Astrocyte (in vitro differentiated cells and primary cell): Measurements from ENCODE around the gene DENND6B. TPM values are rescaled to one million over a fixed set of nuclear protein-coding genes. Genes with fewer than 3 reads are reported as not detected.

Experiments
- DNase-seq: peaks from one replicate; pipeline ENCODE4 v3.0.0-alpha.2; 2010; ENCODE audit warnings: low read depth
- FAIRE-seq: peaks from 2 replicates; lab custom pipeline; 2011; peaks lifted over from hg19 to GRCh38; lab: Jason Lieb, UNC
- H2AFZ ChIP-seq: 2 replicates; pipeline ENCODE4 v1.6.0; 2012; ENCODE audit warnings: low read depth, low read length, inconsistent platforms
- H3K27ac ChIP-seq: 2 replicates; pipeline ENCODE4 v1.5.1; 2011; ENCODE audit warnings: low read depth, low read length, inconsistent platforms
- H3K27me3 ChIP-seq: 2 replicates; pipeline ENCODE4 v1.6.0; 2011; ENCODE audit warnings: low read length, inconsistent platforms; ENCODE audit not compliant: insufficient read depth
- H3K36me3 ChIP-seq: 2 replicates; pipeline ENCODE4 v1.5.1; 2011; ENCODE audit warnings: low read length, inconsistent platforms; ENCODE audit not compliant: insufficient read depth
- H3K4me1 ChIP-seq: 2 replicates; pipeline ENCODE4 v1.5.1; 2011; ENCODE audit warnings: low read length, inconsistent platforms; ENCODE audit not compliant: insufficient read depth
- H3K4me2 ChIP-seq: 2 replicates; pipeline ENCODE4 v1.6.0; 2012; ENCODE audit warnings: low read length, inconsistent platforms
- H3K4me3 ChIP-seq: 2 replicates; pipeline ENCODE4 v1.5.1; 2011; ENCODE audit warnings: low read depth, mild to moderate bottlenecking, low read length, inconsistent platforms; ENCODE audit not compliant: insufficient read depth
- H3K79me2 ChIP-seq: 2 replicates; pipeline ENCODE4 v1.6.0; 2012; ENCODE audit warnings: mild to moderate bottlenecking, low read length, inconsistent platforms; ENCODE audit not compliant: insufficient read depth
- H3K9ac ChIP-seq: 2 replicates; pipeline ENCODE4 v1.6.0; 2012; ENCODE audit warnings: mild to moderate bottlenecking, low read length, inconsistent platforms
- H3K9me3 ChIP-seq: 2 replicates; pipeline ENCODE4 v1.5.1; 2012; ENCODE audit warnings: low read depth, mild to moderate bottlenecking, low read length, inconsistent platforms; ENCODE audit not compliant: insufficient read depth
- H4K20me1 ChIP-seq: 2 replicates; pipeline ENCODE4 v1.6.0; 2012; ENCODE audit warnings: low read length, inconsistent platforms; ENCODE audit not compliant: insufficient read depth
- H3K27ac Mint-ChIP-seq: one replicate; pipeline ENCODE4 v1.8.0; 2021; ENCODE audit warnings: mild to moderate bottlenecking, mixed read lengths; ENCODE audit not compliant: unreplicated experiment
- H3K27me3 Mint-ChIP-seq: one replicate; pipeline ENCODE4 v1.8.0; 2021; ENCODE audit warnings: low read depth, mixed read lengths; ENCODE audit not compliant: unreplicated experiment
- H3K36me3 Mint-ChIP-seq: one replicate; pipeline ENCODE4 v1.8.0; 2021; ENCODE audit warnings: low read depth, mixed read lengths; ENCODE audit not compliant: unreplicated experiment
- H3K4me1 Mint-ChIP-seq: one replicate; pipeline ENCODE4 v1.8.0; 2021; ENCODE audit warnings: low read depth, mixed read lengths; ENCODE audit not compliant: unreplicated experiment
- H3K4me3 Mint-ChIP-seq: one replicate; pipeline ENCODE4 v1.8.0; 2021; ENCODE audit warnings: mild to moderate bottlenecking, moderate library complexity, mixed read lengths; ENCODE audit not compliant: unreplicated experiment
- H3K9me3 Mint-ChIP-seq: one replicate; pipeline ENCODE4 v1.8.0; 2021; ENCODE audit warnings: mild to moderate bottlenecking, mixed read lengths; ENCODE audit not compliant: unreplicated experiment
- EZH2 ChIP-seq: IDR thresholded peaks from 2 replicates; pipeline ENCODE4 v1.6.1; 2012; ENCODE audit warnings: mild to moderate bottlenecking, low read length, inconsistent platforms; ENCODE audit not compliant: insufficient read depth
- total RNA-seq: library from RNA; stranded (reverse); gene quantifications from 2 replicates; pipeline ENCODE4 v1.2.1, GENCODE V29; 2021
- TF ChIP-seq, protein P1 (sequence below): IDR thresholded peaks from 2 replicates; pipeline ENCODE4 v1.5.1; 2011; ENCODE audit warnings: low read depth, mild to moderate bottlenecking, inconsistent platforms, low read length, moderate library complexity; ENCODE audit not compliant: insufficient read depth

The DENND6B gene
- total RNA-seq, 1 donor from 2014 or later, result 5.4 TPM

DNA sequence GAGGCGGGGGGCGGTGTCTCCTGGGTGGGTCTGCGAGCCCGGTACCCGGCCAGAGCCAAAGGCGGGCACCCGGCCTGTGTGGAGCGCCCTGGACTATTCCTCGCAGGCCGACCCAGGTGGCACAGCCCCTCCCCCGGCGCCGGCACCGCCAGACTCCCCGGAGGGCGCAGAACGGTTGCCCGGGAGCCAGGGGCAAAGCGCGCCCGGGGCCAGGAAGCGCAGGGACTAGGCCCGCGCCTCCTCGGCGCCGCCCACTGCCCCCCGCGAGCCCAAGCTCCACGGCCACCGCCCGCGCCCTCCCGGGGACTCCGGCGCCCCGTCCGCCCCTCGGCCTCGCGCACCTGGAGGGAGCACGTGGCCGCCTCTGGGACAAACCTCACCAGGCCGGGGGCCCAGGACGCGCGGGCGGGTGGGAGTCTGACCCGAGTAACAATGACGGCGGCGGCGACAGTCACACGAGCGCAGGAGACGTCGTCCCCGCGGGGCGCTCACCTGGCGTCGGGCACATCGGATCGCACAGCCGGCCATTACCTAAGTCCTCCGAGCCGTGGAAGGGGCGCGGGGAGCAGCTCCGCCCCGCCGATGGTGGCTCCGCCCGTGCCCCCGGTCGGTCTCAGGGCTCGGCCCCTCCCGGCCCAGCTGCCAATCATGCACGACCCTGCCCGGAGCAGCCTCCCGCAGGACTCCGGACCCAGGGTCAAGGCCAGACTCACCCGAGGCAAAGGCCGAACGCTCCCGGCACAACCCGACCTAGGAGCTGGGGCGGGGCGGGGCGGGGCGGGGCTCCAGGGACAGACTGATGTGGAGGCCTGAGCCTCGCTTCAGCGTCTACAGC lies 26.8 kb downstream of the DENND6B start:
- no peak overlapping the region for H3K9ac ChIP-seq
- H3K4me3 ChIP-seq, result no peak overlapping the region
- Mint-ChIP-seq H3K9me3 (no peaks in the 10 kb centered on the region), H3K27ac (no peak overlapping the region), H3K27me3 (no peaks in the 10 kb centered on the region), H3K4me3 (no peak overlapping the region), H3K36me3 (peaks cover 2% of the 10 kb centered on the region), H3K4me1 (peaks cover 27% of the 10 kb centered on the region)
- H3K4me1 ChIP-seq, result peaks cover 52% of the 10 kb centered on the region
- TF ChIP-seq EZH2, result no peak
- TF ChIP-seq, protein P1, sequence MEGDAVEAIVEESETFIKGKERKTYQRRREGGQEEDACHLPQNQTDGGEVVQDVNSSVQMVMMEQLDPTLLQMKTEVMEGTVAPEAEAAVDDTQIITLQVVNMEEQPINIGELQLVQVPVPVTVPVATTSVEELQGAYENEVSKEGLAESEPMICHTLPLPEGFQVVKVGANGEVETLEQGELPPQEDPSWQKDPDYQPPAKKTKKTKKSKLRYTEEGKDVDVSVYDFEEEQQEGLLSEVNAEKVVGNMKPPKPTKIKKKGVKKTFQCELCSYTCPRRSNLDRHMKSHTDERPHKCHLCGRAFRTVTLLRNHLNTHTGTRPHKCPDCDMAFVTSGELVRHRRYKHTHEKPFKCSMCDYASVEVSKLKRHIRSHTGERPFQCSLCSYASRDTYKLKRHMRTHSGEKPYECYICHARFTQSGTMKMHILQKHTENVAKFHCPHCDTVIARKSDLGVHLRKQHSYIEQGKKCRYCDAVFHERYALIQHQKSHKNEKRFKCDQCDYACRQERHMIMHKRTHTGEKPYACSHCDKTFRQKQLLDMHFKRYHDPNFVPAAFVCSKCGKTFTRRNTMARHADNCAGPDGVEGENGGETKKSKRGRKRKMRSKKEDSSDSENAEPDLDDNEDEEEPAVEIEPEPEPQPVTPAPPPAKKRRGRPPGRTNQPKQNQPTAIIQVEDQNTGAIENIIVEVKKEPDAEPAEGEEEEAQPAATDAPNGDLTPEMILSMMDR, result no peak
- H3K27ac ChIP-seq, result no peak overlapping the region
- DNase-seq, result no peak
- peak overlapping the region; percentile 39 for H3K4me2 ChIP-seq
- peaks cover 99% of the 10 kb centered on the region for H3K79me2 ChIP-seq
- no peaks in the 10 kb centered on the region for H3K36me3 ChIP-seq
- H2AFZ ChIP-seq, result no peak overlapping the region
- no peaks in the 10 kb centered on the region for H3K27me3 ChIP-seq
- H3K9me3 ChIP-seq, result no peaks in the 10 kb centered on the region
- H4K20me1 ChIP-seq, result peaks cover 90% of the 10 kb centered on the region
- no peak for FAIRE-seq

DNA sequence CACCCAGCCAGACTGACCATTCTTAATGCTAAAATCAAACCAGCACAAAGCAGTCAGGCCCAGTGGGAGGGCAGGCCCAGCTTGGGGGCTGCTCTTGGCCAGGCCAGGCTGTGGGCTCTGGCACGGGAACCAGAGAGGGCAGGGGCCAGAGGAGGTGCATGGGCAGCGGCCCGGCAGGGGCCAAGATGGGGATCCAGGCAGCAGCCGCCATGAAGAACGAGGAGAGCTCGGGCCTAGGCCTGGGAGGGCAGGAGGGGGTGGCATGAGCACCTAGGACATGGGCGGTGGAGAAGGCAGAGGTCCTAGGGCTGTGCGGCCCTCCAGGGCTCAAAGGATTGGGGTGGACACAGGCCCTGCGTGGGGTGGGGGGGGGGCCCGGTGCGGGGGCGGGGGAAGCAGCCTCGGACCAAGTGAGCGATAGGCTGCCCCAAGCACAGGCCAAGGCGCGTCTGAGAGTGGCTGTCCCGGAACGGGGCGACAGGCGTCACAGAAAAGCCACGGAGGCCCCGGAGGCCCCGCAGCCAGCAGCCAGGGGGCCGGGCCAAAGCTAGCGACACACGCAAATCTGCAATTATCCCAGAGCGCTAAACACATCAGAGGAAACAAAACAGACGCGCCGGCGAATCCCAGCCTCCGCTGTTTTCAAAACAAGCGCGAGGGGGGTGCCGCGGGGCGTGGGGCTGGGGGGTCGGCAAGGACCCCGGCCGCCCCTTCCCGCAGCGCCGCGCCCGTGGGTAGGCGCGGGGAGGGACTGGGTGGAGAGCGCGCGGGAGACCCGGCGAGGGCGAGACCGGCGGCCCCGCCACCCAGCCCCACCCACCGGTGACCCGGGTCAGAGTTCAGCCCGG lies 27.7 kb downstream of the DENND6B start:
- peaks cover 25% of the 10 kb centered on the region for H3K4me1 Mint-ChIP-seq
- H3K36me3 Mint-ChIP-seq, result peaks cover 2% of the 10 kb centered on the region
- Histone ChIP-seq H3K36me3 (no peaks in the 10 kb centered on the region), H4K20me1 (peaks cover 92% of the 10 kb centered on the region), H3K9ac (no peak overlapping the region), H3K27ac (no peak overlapping the region), H3K27me3 (no peaks in the 10 kb centered on the region), H3K4me2 (peak overlapping the region; percentile 39), H3K4me1 (peaks cover 49% of the 10 kb centered on the region), H3K9me3 (no peaks in the 10 kb centered on the region), H3K79me2 (peaks cover 99% of the 10 kb centered on the region), H3K4me3 (no peak overlapping the region), H2AFZ (no peak overlapping the region)
- TF ChIP-seq, protein P1, result no peak
- TF ChIP-seq EZH2, result no peak
- peak overlapping the region; percentile 54 for H3K4me3 Mint-ChIP-seq
- H3K27ac Mint-ChIP-seq, result peak overlapping the region; percentile 83
- no peaks in the 10 kb centered on the region for H3K9me3 Mint-ChIP-seq
- FAIRE-seq (no peak), DNase-seq (no peak)
- no peaks in the 10 kb centered on the region for H3K27me3 Mint-ChIP-seq
